MCF 10A (cell line): ENCODE results near the gene LOXL3. TPM values are rescaled to one million over a fixed set of nuclear protein-coding genes. Genes with fewer than 3 reads are reported as not detected.

Experiments used
- BruUV-seq: library from RNA; stranded (reverse); fragments of 400-500 nt; replicated peaks from 2 replicates; lab custom pipeline; 2021; lab: Mats Ljungman, UMichigan
- CTCF ChIA-PET: fragments of 300-600 bp; sonication (Branson Sonifier 250); formaldehyde crosslinking; extraction: SDS; loops from one replicate; lab custom pipeline; 2021; ENCODE audit warnings: antibody characterized with exemption, inconsistent platforms; lab: Yijun Ruan, JAX
- POLR2A ChIA-PET: fragments of 300-600, 350-650 bp; sonication (Branson Sonifier 250); formaldehyde crosslinking; extraction: SDS; loops from one replicate; lab custom pipeline; 2020; ENCODE audit warnings: antibody characterized with exemption, inconsistent platforms; lab: Yijun Ruan, JAX
- DNase-seq: peaks from one replicate; pipeline ENCODE4 v3.0.0-alpha.2; 2018; ENCODE audit not compliant: unreplicated experiment
- H3K27ac Mint-ChIP-seq: one replicate; pipeline ENCODE4 v1.8.0; 2022; ENCODE audit warnings: mild to moderate bottlenecking, low read depth, mixed read lengths; ENCODE audit not compliant: unreplicated experiment
- H3K27me3 Mint-ChIP-seq: one replicate; pipeline ENCODE4 v1.8.0; 2022; ENCODE audit warnings: mixed read lengths; ENCODE audit not compliant: insufficient read depth, unreplicated experiment
- H3K36me3 Mint-ChIP-seq: one replicate; pipeline ENCODE4 v1.8.0; 2022; ENCODE audit warnings: mild to moderate bottlenecking, moderate library complexity, mixed read lengths; ENCODE audit not compliant: insufficient read depth, unreplicated experiment
- H3K4me1 Mint-ChIP-seq: one replicate; pipeline ENCODE4 v1.8.0; 2022; ENCODE audit warnings: mixed read lengths; ENCODE audit not compliant: insufficient read depth, unreplicated experiment
- H3K4me3 Mint-ChIP-seq: one replicate; pipeline ENCODE4 v1.8.0; 2022; ENCODE audit warnings: mild to moderate bottlenecking, moderate library complexity, mixed read lengths; ENCODE audit not compliant: unreplicated experiment
- H3K9me3 Mint-ChIP-seq: one replicate; pipeline ENCODE4 v1.8.0; 2022; ENCODE audit warnings: mixed read lengths; ENCODE audit not compliant: unreplicated experiment
- CTCF ChIP-seq: fragments of 200-600 bp; IDR thresholded peaks from one replicate; pipeline ENCODE4 v1.8.0; 2022; ENCODE audit warnings: antibody characterized with exemption, mild to moderate bottlenecking; ENCODE audit not compliant: unreplicated experiment
- intact Hi-C: fragments of 100-400 bp; cut with micrococcal nuclease; formaldehyde crosslinking; loops from 2 replicates; pipeline ENCODE4 v1.14.1; 2022
- total RNA-seq: library from RNA; stranded (reverse); gene quantifications from 2 replicates; pipeline ENCODE4 v1.2.3, GENCODE V29; 2022

LOXL3 gene
- total RNA-seq, 1 experiment from 2014 or later: 0.93 TPM

- Mint-ChIP-seq H3K27ac (peak overlapping the region; percentile 91), H3K9me3 (no peaks in the 10 kb centered on the region), H3K4me3 (peak overlapping the region; percentile 94), H3K4me1 (peaks cover 38% of the 10 kb centered on the region), H3K27me3 (no peaks in the 10 kb centered on the region), H3K36me3 (peaks cover 31% of the 10 kb centered on the region)
- intact Hi-C loops: no loop called here
- DNase-seq: no peak
- POLR2A ChIA-PET: interaction anchor here (4.8 to 8.1 kb wide), 2 partner anchors 21 to 45 kb away, joined by 65 to 135 read pairs; partner anchors contain the start of genes CCDC142, PCGF1 and TTC31
- no peak for TF ChIP-seq CTCF
- no TSS peak for BruUV-seq
- CTCF ChIA-PET: interaction anchor here (0.7 to 7.3 kb wide), 3 partner anchors 40 to 61 kb away, joined by 3 to 80 read pairs (median 14); partner anchors contain the start of genes CCDC142 and TTC31
These were observed 26.0 kb downstream of the LOXL3 start for GRCh38 chr2:74527741-74528140.

- no TSS peak for BruUV-seq
- no peak for TF ChIP-seq CTCF
- ChIA-PET POLR2A (interaction anchor here (0.8 to 8.1 kb wide), 7 partner anchors 14 to 86 kb away, joined by 3 to 135 read pairs (median 5); partner anchors contain the start of genes PCGF1 and WBP1), CTCF (interaction anchor here (1.2 to 7.3 kb wide), 3 partner anchors 44 to 62 kb away, joined by 3 to 80 read pairs (median 14); partner anchors contain the start of genes CCDC142 and TTC31)
- Mint-ChIP-seq H3K27ac (peak overlapping the region; percentile 91), H3K4me1 (peaks cover 31% of the 10 kb centered on the region), H3K27me3 (no peaks in the 10 kb centered on the region), H3K9me3 (no peaks in the 10 kb centered on the region), H3K4me3 (peak overlapping the region; percentile 71), H3K36me3 (peaks cover 35% of the 10 kb centered on the region)
- intact Hi-C loops: no loop called here
- DNase-seq: no peak
These were observed 27.0 kb downstream of the LOXL3 start for GRCh38 chr2:74526649-74527230.

- TF ChIP-seq CTCF: no peak
- no TSS peak for BruUV-seq
- peak within 1 kb of the TSS; percentile 71 for H3K4me3 Mint-ChIP-seq
- peak; percentile 78 for DNase-seq
- peaks cover 38% of the 10 kb centered on the region for H3K36me3 Mint-ChIP-seq
- peaks cover 29% of the 10 kb centered on the region for H3K4me1 Mint-ChIP-seq
- peak within 1 kb of the TSS; percentile 91 for H3K27ac Mint-ChIP-seq
- ChIA-PET POLR2A (interaction anchor here (0.7 to 8.1 kb wide), 8 partner anchors 13 to 86 kb away, joined by 3 to 135 read pairs (median 4); partner anchors contain the start of genes CCDC142, PCGF1, TTC31 and WBP1), CTCF (interaction anchor here (0.6 to 7.3 kb wide), 5 partner anchors 43 to 341 kb away, joined by 3 to 80 read pairs (median 3); partner anchors contain the start of genes CCDC142 and TTC31)
- H3K9me3 Mint-ChIP-seq: no peaks in the 10 kb centered on the region
- intact Hi-C loops: no loop called here
- H3K27me3 Mint-ChIP-seq: no peaks in the 10 kb centered on the region
These were observed 27.8 kb downstream of the LOXL3 start, which contains the start of gene DQX1 for GRCh38 chr2:74525717-74526648. Gene DQX1, minus strand, starts transcription at chr2:74526231. Its CDS starts 502 bp downstream, at chr2:74525729.
